Thyroid gland (tissue), 4 donors: ENCODE measurements around the gene APOL3.

Source experiments
- POLR2A ChIP-seq, 2 donors: fragments of 450-650 bp; IDR thresholded peaks; one replicate each; pipeline ENCODE4 v1.6.1; 2017; ENCODE audit warnings: antibody characterized with exemption in 2 of 2, mild to moderate bottlenecking in 2 of 2, moderate library complexity in 1 of 2
- TF ChIP-seq, protein P1 (sequence below), 6 experiments: fragments of 200-600 bp in 3 of 6; fragments of 450-650 bp in 3 of 6; sonication (generic) in 3 of 6; IDR thresholded peaks; one replicate each; pipeline ENCODE4 v1.5.1; 2016 to 2019; ENCODE audit warnings: antibody characterized with exemption in 6 of 6, mild to moderate bottlenecking in 2 of 6, inconsistent platforms in 1 of 6, moderate library complexity in 1 of 6

DNA sequence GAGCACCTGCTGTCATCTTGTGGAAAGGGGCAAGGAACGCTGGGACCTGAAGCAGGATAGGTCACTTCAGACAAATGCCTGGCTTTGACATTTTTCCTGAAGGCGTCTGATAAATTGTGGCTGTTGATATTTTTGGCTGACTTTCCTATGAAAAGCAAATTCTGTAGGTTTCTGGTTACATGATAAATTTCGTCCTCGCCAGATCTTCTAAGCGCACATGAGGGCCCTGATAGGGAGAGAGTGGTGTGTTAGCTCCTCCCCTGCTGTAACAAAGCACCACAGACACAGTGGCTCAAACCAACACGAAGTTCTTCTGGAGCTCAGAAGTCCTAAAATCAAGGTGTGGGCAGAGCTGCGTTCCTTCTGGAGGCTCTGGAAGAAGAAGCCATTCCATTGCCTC is 21.5 kb upstream of the APOL3 start:
- TF ChIP-seq, protein P1, sequence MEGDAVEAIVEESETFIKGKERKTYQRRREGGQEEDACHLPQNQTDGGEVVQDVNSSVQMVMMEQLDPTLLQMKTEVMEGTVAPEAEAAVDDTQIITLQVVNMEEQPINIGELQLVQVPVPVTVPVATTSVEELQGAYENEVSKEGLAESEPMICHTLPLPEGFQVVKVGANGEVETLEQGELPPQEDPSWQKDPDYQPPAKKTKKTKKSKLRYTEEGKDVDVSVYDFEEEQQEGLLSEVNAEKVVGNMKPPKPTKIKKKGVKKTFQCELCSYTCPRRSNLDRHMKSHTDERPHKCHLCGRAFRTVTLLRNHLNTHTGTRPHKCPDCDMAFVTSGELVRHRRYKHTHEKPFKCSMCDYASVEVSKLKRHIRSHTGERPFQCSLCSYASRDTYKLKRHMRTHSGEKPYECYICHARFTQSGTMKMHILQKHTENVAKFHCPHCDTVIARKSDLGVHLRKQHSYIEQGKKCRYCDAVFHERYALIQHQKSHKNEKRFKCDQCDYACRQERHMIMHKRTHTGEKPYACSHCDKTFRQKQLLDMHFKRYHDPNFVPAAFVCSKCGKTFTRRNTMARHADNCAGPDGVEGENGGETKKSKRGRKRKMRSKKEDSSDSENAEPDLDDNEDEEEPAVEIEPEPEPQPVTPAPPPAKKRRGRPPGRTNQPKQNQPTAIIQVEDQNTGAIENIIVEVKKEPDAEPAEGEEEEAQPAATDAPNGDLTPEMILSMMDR (IDR thresholded peaks at IDR 0.05): no peak
- no peak for TF ChIP-seq POLR2A (IDR thresholded peaks at IDR 0.05)
